GM12878 (cell line): ENCODE results near the gene CTNNA2. TPM values are rescaled to one million over a fixed set of nuclear protein-coding genes. Genes with fewer than 3 reads are reported as not detected.
A peak's percentile ranks its signal among the peaks of the same experiment; 100 is the strongest.

Experiments used
- CREB1 ChIP-seq: IDR thresholded peaks from 2 replicates; pipeline ENCODE4 v1.6.1; 2012; ENCODE audit warnings: low read depth, mild to moderate bottlenecking, inconsistent platforms
- DPF2 ChIP-seq: fragments of 450-650 bp; IDR thresholded peaks from 2 replicates; pipeline ENCODE4 v1.6.1; 2017; ENCODE audit warnings: mild to moderate bottlenecking
- EP300 ChIP-seq, 2 experiments: fragments of 150-350 bp in 1 of 2; IDR thresholded peaks; 2 replicates each; pipeline ENCODE4 v1.6.1; 2011 to 2012; ENCODE audit warnings: low read depth in 2 of 2, low read length in 2 of 2, borderline replicate concordance in 1 of 2, improper control_type of control experiment in 1 of 2, inconsistent platforms in 1 of 2; ENCODE audit not compliant: control insufficient read depth in 1 of 2
- EZH2 ChIP-seq: IDR thresholded peaks from 2 replicates; pipeline ENCODE4 v1.6.1; 2012; ENCODE audit warnings: low read depth, mild to moderate bottlenecking, control low read depth, inconsistent platforms, low read length, borderline replicate concordance; ENCODE audit not compliant: control insufficient read depth
- FOXM1 ChIP-seq: IDR thresholded peaks from 2 replicates; pipeline ENCODE4 v1.6.1; 2012; ENCODE audit warnings: low read depth, mild to moderate bottlenecking, inconsistent platforms, low read length, moderate library complexity
- HDGF ChIP-seq: fragments of 450-650 bp; IDR thresholded peaks from 2 replicates; pipeline ENCODE4 v1.6.1; 2016; ENCODE audit warnings: antibody characterized with exemption
- IKZF1 ChIP-seq: fragments of 450-650 bp; conservative IDR thresholded peaks from 2 replicates; pipeline ENCODE4 v1.6.1; 2017; ENCODE audit warnings: antibody characterized with exemption, mild to moderate bottlenecking
- IKZF2 ChIP-seq, 2 experiments: fragments of 450-650 bp; IDR thresholded peaks; 2 replicates each; pipeline ENCODE4 v1.6.1; 2017; ENCODE audit warnings: mild to moderate bottlenecking in 2 of 2, moderate library complexity in 2 of 2
- KDM1A ChIP-seq: fragments of 200-600 bp; sonication (generic); IDR thresholded peaks from 2 replicates; pipeline ENCODE4 v1.6.1; 2016; ENCODE audit warnings: borderline replicate concordance
- KLF5 ChIP-seq: fragments of 450-650 bp; IDR thresholded peaks from 2 replicates; pipeline ENCODE4 v1.6.1; 2014; ENCODE audit warnings: mild to moderate bottlenecking; ENCODE audit not compliant: partially characterized antibody
- MEF2B ChIP-seq: fragments of 450-650 bp; IDR thresholded peaks from 2 replicates; pipeline ENCODE4 v1.6.1; 2018; ENCODE audit warnings: mild to moderate bottlenecking, moderate library complexity; ENCODE audit not compliant: partially characterized antibody, poor library complexity, severe bottlenecking
- NFXL1 ChIP-seq: fragments of 450-650 bp; IDR thresholded peaks from 2 replicates; pipeline ENCODE4 v1.6.1; 2017; ENCODE audit warnings: antibody characterized with exemption, mild to moderate bottlenecking, borderline replicate concordance
- PRDM15 ChIP-seq: fragments of 450-650 bp; formaldehyde crosslinking; IDR thresholded peaks from 2 replicates; pipeline ENCODE4 v1.4.0; 2020; ENCODE audit warnings: mild to moderate bottlenecking, moderate library complexity
- SIN3A ChIP-seq: IDR thresholded peaks from 2 replicates; pipeline ENCODE4 v1.6.1; 2012; ENCODE audit warnings: low read depth, low read length, improper control_type of control experiment
- ZNF592 ChIP-seq: fragments of 450-650 bp; IDR thresholded peaks from 2 replicates; pipeline ENCODE4 v1.6.1; 2017; ENCODE audit warnings: mild to moderate bottlenecking, moderate library complexity
- ZNF687 ChIP-seq: fragments of 450-650 bp; IDR thresholded peaks from 2 replicates; pipeline ENCODE4 v1.6.1; 2017; ENCODE audit warnings: mild to moderate bottlenecking, moderate library complexity
- polyA plus RNA-seq, 11 experiments: library from polyadenylated mRNA; depleted of rRNA in 4 of 11; unstranded in 6 of 11; stranded (reverse) in 5 of 11; fragments of >200 nt; fragmentation: Nextera tagmentation in 4 of 11; fragmentation: Illumina TruSeq in 1 of 11; extraction: Ambion mirVana in 4 of 11; extraction: Trizol in 1 of 11; gene quantifications; 1 replicate in 1 of 11; 2 replicates in 10 of 11; pipeline versions ENCODE4 v1.2.1 to v1.2.3, GENCODE V29; 2011 to 2016; ENCODE audit warnings: inconsistent platforms in 2 of 11, missing spikeins in 2 of 11, low read depth in 1 of 11
- total RNA-seq, 4 experiments: library from RNA; depleted of rRNA in 3 of 4; stranded (reverse); fragments of >200 nt in 3 of 4; fragmentation: Illumina TruSeq in 1 of 4; extraction: Trizol in 1 of 4; gene quantifications; 2 replicates each; pipeline versions ENCODE4 v1.2.1 to v1.2.3, GENCODE V29; 2013 to 2021

CTNNA2 gene
- total and polyA plus RNA-seq, 10 of the 15 experiments (the other 5 are each of a cell fraction or from before 2014, with no cell fraction given) = 2.4 to 36.2 (median 6.6) TPM

GRCh38 chr2:80529466-80530165 lies 1016.8 kb downstream of the CTNNA2 start (continued):
- TF ChIP-seq PRDM15 (CRISPR knock-in tag) = no peak
- TF ChIP-seq HDGF = 0 out of 2 replicates have a peak, but pooled peaks have one; percentile 15
- no peak for TF ChIP-seq KDM1A
- peak; percentile 19; the same call in 1 of the 2 replicates for TF ChIP-seq FOXM1
- no peak for TF ChIP-seq NFXL1
- peak; percentile 49 for TF ChIP-seq ZNF687
- TF ChIP-seq CREB1 = no peak
- TF ChIP-seq IKZF2 (IDR thresholded peaks at IDR 0.05) = no peak
- TF ChIP-seq IKZF1 = no peak
- peak in 1 of 2 experiments; percentile 3; a peak in 1 of 4 replicates for TF ChIP-seq EP300 (IDR thresholded peaks at IDR 0.05; ENCODE audit: borderline replicate concordance in 1 of 2, control insufficient read depth in 1 of 2, low read depth in 2 of 2, low read length in 2 of 2)
- TF ChIP-seq MEF2B = peak; percentile 68
- no peak for TF ChIP-seq SIN3A
- TF ChIP-seq EZH2 = no peak
- no peak for TF ChIP-seq ZNF592
- TF ChIP-seq DPF2 = no peak
- TF ChIP-seq KLF5 = no peak
